KG1 (cell line): ENCODE results near the gene ATF5.
"Not testable (repeated sequence)": the region's sequence is repeated elsewhere in the genome, so short reads cannot be mapped to it uniquely, and the experiment has no call there.

Source experiments
- DNase-seq: peaks from one replicate; lab custom pipeline; 2025; lab: John Stamatoyannopoulos, UW

ATF5 gene

DNA sequence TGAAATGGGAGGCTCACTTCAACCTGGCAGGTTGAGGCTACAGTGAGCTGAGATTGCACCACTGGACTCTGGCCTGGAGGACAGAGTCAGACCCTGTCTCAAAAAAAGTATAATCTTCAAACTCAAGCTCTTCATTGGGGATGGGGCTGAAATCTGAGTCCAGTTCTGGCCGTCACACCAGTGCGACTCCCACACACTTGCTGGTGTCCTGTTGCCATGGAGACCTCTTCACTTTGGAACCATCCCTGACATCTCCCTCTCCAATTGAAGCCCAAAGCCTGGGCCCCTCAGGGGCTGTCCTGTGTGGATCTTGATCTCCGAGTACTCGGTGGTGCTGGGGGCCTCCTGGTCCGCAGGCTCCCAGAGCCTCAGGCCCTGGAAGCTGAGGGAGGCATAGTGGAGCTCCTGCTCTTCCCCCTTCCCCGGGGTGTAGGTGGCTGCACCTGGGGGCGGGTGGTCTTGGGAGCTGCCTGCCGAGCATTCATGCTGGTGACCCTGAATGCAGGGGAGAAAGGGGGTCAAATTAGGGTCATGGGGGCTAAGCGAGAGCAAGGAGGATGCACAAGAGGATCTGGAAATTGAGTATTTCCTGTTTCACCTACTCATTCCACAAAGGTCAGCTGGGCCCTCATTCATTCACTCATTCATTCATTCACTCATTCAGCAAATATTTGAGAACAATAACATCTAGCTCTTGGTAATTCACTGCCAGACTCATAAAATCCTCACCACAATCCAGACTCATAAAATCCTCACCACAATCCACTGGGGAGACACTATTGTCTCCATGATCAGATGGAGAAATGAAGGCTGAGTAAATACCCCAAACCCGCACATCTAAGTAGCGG is 21.0 kb downstream of the ATF5 start:
- DNase-seq: no peak

DNA sequence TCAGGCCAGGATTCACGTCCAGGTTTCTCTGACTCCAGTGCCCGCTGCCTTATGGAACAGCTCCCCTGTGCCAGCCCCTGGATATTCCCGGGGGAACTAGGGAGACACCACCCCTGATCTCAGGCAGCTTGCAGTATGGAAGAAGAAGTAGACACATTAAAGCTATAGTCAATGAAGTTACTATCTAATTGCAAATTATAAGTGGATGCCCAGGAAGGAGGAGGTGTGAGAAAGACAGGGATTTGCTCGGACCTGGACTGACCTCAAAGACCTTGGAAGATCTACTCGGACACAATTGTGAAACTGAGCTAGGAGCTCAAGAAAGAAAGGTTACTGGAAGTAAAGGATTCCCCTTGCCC is 21.6 kb downstream of the ATF5 start:
- DNase-seq: no peak

DNA sequence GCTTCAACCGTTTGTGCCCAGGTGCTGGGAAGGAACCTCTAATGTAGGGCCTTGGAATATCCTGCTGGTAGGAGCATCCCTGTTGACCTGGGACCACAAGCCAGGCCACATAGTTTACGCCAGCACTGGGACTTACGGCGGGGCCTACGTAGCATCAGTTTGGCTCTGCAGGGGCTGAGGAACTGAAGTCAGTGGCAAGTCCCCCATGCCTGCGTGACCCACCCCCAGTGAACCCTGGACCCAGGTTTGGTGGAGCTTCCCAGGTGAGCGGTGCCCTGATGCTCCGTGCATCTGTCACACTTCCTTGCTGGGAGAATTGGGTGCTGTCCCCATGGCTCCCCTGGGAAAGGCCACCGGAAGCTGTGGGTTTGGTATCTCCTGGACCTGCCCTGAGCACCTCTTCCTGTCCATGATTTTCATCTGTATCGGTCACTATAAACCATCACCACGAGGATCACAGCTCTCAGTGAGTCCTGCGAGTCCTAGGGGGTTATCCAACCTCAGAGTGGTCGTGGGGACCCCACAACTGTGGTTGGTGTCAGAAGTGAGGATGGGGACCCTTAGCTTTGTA is 22.0 kb downstream of the ATF5 start:
- no peak for DNase-seq

DNA sequence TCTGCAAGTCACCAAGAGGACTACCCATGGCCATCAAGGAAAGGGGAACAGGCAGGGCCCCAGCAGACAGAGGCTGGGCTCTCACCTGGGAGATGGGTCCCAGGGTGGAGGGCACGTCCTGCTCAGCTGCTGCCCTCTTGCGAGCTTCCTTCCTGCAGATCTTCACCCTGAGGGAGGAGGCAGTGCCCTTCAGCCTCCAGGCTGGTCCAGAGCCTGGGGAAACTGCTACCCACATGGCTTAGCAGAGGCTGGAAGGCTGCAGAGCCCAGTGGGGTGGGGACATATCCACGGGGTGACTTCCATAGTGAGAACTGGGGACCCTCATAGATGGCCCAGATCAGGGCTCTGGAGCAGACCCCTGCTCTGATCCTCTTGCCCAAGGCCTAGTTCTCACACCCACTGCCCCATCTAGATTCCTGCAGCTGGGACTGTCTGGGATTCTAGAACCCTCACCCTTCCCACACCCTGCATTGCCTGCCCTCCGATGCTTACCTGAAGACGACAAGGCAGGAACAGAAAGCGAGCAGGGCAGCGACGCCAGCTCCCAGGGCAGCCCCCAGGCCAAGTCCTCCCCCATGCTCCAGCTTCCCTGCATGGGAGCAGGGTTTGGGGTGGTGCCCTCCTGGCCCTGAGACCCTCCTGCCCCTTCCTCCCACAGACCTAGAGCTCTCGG is 22.9 kb downstream of the ATF5 start:
- DNase-seq: no peak

DNA sequence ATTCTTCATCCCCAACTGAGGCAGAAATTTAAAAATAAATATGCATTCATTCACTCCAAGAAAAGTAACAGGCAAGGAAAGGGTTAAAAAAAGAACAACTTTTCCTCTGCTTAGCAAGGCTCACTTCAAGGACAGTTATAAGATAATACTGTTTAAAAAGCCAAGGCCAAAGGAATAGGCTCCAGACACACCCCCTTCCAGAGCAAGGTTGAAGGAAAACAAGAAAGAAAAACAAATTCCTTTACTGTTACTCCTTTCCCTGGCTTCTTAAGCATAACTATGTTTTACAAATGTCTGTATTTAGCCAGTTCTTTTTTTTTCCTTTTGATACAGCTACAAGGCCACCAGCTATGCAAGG is 23.5 kb downstream of the ATF5 start:
- DNase-seq: no peak

DNA sequence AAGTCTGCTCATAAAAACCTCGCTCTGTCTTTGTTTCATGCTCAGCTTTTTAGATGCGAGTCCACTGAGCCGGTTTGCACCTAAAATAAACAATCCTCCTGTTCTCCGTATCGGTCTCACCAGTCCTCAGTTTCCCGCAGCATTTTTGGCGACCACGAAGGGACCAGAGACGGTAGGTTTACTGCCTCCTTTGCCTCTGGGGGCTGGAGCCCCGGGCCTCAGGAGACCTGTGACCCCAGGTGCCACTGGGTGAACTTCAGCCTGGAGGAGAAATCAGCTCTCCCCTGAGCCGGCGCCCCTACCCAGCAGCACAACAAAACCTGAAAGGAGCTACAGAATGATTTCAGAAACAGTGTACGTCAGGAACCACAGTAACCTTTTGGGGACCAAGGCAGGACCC is 23.9 kb downstream of the ATF5 start:
- DNase-seq: no peak

DNA sequence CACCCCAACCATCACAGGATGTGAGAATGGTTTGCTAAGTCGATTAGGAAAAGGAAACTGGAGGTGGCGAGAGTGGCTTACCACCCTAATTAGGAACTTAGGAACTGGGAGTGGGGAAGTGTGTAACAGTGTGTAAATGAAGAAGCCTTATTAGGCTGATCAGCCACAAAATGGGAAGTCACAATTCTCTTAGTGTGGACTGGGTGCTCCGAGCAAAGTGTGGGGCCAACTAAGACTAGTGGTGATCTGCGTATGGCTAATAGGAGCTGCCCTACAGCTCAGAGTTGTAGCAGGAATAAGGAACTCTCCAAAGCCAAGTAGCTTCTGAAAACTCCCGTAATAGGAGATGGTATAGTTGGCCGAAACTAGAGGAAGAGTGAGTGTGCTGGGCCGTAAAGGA is 24.4 kb downstream of the ATF5 start:
- DNase-seq: no peak

DNA sequence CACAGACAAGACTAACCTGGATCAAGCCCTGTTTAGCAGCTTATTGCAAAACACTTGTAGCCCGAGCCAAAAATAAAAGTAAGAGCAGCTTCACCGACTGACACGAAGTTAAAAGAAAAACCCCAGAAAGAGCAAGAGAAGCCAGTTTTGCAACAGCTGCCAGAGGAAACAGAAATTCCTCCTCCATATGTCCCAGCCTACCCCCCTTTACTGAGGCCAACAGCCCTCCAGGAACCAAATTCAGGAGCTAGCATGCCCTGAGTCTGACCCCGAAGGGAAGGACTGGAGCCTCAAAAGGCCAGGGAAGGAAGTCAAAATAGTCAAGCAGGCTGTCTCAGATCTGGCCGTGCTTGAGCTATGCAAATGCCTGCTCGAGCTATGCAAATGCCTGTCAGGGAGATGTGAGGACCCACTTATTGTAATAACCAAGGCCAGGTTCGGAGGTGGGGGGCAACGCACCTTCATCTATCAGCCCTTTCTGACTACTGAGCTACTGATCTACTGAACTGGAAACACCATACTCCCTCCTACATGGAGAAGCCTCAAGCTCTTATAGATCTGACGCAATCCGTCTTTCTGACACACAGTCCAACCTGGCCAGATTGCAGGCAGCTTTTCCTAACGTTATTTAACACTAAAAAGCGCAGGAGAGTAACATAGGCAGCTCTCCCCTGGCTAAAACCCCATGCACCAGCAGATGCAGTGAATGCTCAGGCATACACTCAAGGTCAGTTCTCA is 25.3 kb downstream of the ATF5 start:
- DNase-seq: peak; percentile 37

DNA sequence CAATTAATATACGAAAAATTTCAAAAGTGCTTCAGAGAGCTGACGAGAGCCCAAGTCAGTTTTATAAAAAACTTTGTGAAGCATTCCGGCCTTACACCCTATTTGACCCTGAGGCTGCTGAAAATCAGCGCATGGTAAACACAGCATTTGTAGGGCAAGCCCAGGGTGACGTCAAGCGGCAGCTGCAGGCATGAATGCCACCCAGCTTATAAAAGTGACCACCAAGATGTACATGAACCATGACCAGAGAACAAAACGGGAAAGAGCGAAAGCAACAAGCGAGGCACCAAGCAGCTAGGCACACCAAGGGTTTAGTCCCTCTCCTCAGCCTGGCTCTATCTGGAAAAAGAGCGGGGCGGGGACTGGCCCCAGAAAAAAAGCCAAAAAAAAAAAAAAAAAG is 25.9 kb downstream of the ATF5 start:
- DNase-seq: no peak

DNA sequence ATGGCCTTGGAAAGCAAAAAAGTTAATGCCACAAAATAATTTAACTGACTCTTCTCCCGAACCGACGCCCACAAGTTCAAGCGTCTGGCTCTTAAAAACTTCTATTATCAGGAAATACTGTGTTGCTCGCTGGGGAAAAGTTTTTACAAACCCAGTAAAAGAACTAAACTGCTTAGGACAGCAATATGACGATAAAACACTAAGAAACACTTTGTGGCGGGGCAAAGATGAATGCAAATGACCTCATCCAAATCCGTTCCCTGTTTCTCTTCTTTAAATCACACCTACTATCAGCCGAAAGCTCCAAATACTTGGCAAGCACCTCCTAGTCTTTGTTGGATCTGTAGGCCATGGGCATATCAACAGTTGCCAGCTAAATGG is 27.1 kb downstream of the ATF5 start:
- DNase-seq: no peak

DNA sequence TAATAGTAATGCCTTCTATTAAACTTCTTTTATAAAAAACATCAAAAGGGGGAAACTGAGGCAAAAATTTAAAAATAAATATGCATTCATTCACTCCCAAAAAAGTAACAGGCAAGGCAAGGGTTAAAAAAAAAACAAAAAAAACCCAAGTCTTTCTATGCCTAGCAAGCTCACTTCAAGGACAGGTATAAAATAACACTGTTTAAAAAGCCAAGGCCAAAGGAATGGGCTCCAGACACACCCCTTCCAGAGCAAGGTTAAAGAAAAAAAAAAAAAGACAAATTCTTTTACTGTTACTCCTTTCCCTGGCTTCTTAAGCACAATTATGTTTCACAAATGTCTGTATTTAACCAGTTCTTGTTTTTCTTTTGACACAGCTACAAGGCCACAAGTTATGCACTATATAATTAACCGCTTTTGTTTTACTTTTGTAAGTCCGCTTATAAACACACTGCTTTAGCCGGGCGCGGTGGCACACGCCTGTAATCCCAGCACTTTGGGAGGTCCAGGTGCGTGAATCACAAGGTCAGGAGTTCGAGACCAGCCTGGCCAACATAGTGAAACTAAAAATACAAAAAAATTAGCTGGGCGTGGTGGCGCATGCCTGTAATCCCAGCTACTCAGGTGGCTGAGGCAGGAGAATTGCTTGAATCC is 28.4 kb downstream of the ATF5 start:
- DNase-seq: no peak

DNA sequence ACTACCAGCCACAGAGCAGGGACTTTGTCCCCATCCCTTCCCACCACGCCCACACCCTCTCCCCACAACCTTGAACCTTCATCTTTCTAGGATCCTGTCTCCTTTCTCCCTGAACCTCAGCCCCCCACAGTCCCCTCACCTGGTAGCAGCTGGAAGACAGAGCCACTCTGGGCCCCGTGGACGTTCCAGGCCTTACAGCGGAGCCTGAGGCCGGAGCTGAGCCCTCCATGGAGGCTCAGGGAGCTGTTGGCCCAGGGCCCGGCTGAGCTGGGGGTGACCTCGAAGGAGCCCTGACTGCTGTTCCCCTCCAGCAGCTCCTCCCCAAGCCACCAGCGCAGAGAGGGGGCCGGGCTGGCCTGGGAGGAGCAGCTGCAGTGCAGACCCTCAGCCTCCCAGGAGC is 29.1 kb downstream of the ATF5 start:
- not testable (repeated sequence) for DNase-seq

DNA sequence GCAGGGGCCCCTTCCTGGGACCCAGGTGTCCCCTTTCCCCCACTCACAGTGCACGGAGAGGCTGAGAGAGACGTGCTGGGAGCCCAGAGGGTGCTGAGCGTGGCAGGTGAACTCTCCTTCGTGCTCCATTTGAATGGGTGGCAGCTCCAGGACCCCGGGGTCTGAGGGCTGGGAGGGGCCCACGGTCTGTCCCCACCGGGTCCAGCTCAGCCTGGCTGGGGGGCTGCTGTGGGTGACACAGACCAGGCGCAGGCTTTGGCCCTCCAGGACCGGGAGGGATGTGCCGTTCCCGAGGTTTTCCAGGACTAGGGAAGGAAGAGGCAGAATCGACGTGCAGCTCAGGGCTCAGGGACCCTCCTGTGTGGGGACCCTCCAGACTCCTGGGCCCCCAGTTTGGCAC is 29.6 kb downstream of the ATF5 start:
- not testable (repeated sequence) for DNase-seq

DNA sequence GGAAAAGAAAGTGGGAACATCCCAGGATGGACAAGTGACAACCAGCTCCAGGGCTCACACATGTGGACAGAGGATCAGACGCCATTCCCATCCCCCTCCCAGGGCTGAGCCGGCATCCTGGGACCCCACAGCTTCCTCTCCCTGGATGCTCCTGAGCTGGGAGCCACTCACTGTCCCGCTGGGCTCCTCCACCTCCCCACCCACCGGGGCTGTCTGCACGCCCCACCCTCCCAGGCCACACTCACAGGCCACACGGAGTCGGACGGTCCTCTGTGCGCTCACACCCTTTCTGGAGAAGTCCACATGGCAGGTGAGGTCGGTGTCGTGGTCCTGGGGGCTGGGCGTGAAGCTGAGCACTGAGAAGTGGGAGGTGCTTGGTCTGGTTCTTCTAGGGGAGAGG is 30.9 kb downstream of the ATF5 start:
- not testable (repeated sequence) for DNase-seq

DNA sequence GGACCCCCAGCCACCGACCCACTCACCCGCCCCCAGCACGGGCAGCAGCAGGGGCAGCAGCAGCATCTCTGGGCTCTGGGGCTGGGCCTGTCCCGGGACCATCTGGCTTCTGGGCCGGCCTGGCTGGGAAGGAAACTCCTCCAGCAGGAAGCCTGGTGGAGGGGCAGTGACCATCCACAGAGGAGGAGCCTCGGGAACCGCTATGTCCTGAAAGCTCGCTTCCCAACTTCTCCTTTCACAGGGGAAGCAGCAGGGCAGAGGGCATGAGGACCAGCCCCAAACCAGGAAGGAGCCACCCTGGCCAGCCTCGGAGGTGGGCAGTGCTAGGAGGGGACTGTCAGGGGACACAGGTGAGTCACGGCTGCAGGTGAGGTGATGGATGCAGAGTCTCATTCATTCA is 32.0 kb downstream of the ATF5 start, which contains the start of gene SIGLEC11:
SIGLEC11 (minus strand) TSS at position 193 of the 400 bp plus-strand sequence; CDS start at position 102, 91 bp downstream.
- DNase-seq: not testable (repeated sequence)

DNA sequence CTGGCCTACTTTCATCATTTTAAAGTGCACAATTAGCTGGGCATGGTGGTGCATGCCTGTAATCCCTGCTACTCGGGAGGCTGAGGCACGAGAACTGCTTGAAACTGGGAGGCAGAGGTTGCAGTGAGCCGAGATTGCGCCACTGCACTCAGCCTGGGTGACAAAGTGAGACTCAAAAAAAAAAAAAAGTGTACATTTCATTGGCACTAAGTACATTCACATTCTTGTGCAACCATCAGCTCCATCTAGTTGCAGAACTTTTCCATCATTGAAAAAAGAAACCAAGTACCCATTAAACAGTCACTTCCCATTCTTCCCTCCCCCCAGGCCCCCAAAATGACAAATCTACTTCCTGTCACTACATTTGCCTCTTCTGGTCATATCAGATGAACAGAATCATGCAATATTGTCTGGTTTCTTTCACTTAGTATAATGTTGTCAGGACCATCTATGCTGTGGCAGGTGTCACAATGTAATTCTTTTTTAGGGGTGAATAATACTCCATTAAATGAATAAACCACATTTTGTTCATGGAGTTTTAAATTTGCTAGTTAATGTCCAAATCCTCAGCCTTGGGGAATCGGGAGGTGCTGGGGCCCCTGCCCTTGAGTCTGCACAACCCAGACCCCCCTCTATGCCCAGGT is 39.4 kb downstream of the ATF5 start:
- DNase-seq: no peak

DNA sequence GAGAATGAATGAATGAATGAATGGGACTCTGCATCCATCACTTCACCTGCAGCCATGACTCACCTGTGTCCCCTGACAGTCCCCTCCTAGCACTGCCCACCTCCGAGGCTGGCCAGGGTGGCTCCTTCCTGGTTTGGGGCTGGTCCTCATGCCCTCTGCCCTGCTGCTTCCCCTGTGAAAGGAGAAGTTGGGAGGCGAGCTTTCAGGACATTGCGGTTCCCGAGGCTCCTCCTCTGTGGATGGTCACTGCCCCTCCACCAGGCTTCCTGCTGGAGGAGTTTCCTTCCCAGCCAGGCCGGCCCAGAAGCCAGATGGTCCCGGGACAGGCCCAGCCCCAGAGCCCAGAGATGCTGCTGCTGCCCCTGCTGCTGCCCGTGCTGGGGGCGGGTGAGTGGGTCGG is 40.4 kb downstream of the ATF5 start:
- DNase-seq: not testable (repeated sequence)

DNA sequence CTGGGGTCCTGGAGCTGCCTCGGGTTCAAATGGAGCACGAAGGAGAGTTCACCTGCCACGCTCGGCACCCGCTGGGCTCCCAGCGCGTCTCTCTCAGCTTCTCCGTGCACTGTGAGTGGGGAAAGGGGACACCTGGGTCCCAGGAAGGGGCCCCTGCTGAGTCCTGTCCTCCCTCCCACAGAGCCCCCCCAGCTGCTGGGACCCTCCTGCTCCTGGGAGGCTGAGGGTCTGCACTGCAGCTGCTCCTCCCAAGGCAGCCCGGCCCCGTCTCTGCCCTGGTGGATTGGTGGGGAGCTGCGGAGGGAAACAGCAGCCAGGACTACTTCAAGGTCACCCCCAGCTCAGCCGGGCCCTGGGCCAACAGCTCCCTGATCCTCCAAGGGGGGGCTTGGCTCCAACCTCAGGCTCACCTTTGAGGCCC is 43.0 kb downstream of the ATF5 start:
- no peak for DNase-seq

DNA sequence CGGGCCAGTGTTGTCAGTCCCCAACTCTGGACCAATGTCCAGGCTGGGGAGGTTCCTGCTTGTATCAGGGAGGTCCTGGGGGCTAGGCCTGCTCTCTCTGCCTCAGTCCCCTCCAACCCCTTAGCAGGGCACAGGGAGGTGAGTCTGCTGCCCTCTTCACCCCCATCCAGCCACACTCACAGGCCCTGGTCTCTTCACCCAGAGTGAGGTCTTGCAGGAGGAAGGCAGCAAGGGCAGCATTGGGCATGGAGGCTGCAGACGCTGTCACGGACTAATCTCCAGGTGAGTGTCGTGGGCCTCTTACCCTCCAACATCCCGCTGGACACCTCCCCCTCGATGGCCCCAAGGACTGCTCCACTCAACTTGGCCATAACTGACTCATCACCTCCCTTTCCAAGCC is 43.8 kb downstream of the ATF5 start:
- no peak for DNase-seq

DNA sequence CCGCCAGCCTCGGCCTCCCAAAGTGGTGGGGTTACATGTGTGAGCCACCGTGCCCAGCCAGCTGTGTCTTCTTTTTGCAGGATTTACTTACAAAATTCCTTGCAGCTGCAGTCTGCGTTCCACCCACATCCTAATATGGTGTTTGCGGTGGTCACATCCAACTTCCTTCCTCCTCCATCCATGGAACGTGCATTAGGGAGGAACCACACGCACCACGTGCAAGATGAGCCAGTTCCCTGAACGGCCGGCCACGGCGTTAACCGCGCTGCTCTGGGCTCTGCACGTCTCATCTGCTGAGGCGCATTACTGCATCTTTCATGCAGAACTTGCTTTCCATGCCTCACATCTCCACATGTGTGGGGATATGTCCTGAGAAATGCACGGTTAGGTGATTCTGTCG is 45.0 kb downstream of the ATF5 start:
- DNase-seq: no peak

DNA sequence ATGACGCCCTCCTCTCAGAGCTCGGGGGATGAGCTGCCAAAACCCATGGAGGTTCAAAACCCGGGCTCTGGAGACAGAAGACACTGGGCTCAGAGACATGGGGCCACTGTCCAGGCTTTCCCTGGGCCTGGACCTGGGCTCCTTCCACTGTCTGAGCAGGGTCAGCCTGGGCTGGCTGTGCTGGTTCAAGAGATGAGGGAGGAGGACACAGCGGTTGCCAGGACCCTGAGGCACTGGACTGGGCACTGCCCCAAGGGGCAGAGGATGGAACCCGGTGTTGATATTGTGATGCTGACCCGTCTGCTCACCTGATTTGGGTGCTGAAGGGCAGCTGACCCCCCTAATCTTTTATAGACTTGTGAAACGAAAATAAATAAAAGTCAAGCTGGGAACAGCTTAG is 46.0 kb downstream of the ATF5 start:
- no peak for DNase-seq

DNA sequence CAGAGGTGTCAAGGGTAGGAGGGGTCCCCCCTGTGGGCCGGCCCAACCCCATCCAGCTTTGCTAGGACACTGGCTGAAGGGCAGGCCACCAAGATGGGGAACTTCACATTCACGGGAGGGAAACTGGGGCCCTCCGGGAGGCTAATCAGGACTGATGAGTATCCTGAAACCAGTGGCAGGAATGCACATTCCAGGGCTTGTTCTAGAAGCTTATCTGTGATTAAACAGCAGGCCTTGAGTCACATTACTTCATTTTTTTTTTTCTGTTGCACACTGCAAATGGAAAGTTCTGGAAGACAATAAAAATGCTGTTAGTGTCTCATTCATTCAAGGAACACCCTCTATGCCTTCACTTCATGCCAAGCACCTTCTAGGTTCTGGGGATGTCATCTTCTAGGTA is 47.5 kb downstream of the ATF5 start:
- no peak for DNase-seq
